ENCODE results near the gene DPP4. TPM values are rescaled to one million over a fixed set of nuclear protein-coding genes. Genes with fewer than 3 reads are reported as not detected.

DPP4 gene
- total and polyA plus RNA-seq, 2 of the 13 experiments (the other 11 are each of a cell fraction or from before 2014, with no cell fraction given): 39.4 to 109 TPM

DNA sequence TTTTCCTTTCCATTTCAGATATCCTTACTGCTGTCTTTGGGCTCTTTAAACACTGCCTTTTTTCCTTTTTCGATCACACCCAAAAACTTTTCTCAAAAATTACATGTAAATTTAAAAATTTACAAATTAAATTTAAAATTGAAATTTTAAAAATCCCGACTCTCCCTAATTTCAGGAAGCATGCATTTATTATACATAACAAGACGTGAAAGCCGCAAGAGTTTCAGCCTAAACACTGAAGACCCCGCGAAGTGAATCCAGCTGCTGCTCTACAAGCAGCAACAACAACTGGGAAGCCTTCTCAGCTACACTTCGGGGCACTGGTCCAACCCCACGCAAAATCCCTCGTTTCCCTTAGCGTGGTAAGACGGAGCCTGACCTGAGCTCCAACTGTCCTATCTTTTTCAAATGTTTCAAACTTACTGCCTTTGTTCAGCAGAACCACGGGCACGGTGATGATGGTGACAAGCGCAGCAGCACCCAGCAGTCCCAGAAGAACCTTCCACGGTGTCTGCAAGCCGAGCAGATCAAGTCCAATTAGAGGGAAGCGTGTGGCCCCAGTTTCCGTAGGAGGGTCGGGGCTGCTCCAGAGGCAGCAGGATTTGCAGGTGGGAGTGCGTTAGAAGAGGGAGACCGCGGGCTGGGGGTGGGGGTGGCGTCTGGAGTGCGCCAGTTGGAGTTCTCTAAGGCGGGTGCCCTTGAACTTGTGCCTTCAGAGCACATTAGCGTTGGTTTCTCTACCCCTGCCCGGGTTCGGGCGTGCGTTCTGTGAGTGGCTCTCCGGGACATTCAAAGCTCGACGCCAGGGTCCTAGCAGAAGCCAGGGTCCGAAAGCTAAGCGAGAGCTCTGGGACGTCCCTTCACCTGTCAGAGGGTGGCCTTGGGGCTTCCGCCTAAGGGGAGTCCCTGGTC lies 783 bp downstream of the DPP4 start (continued):
- TF ChIP-seq HBP1 (CRISPR knock-in tag; IDR thresholded peaks at IDR 0.05; ENCODE audit: low read depth) (0 out of 2 replicates have a peak, but pooled peaks have one; percentile 57), POLR2AphosphoS5 (IDR thresholded peaks at IDR 0.05; ENCODE audit: low read depth, low read length) (no peak), ARNT (IDR thresholded peaks at IDR 0.05) (no peak), NONO (IDR thresholded peaks at IDR 0.05) (no peak), NONO (CRISPR knock-in tag; conservative IDR thresholded peaks at IDR 0.05) (no peak; the same call in 1 of the 2 replicates), ZNF30 (CRISPR knock-in tag; IDR thresholded peaks at IDR 0.05) (0 out of 2 replicates have a peak, but pooled peaks have one; percentile 76), BRCA1 (CRISPR knock-in tag; IDR thresholded peaks at IDR 0.05) (no peak), THAP11 (CRISPR knock-in tag; IDR thresholded peaks at IDR 0.05) (no peak), ZNF790 (CRISPR knock-in tag; IDR thresholded peaks at IDR 0.05; ENCODE audit: borderline replicate concordance) (no peak), ZNF343 (CRISPR knock-in tag; IDR thresholded peaks at IDR 0.05) (0 out of 2 replicates have a peak, but pooled peaks have one; percentile 26), ZBTB3 (CRISPR knock-in tag; IDR thresholded peaks at IDR 0.05; ENCODE audit: borderline replicate concordance, low read depth) (0 out of 2 replicates have a peak, but pooled peaks have one; percentile 62), ZKSCAN5 (CRISPR knock-in tag; IDR thresholded peaks at IDR 0.05) (no peak), ZNF614 (CRISPR knock-in tag; IDR thresholded peaks at IDR 0.05; ENCODE audit: borderline replicate concordance) (0 out of 2 replicates have a peak, but pooled peaks have one; percentile 4), ISL2 (CRISPR knock-in tag; IDR thresholded peaks at IDR 0.05) (no peak), ARNTL (CRISPR knock-in tag; IDR thresholded peaks at IDR 0.05) (peak; percentile 59; the same call in 1 of the 2 replicates), CCDC6 (CRISPR knock-in tag; IDR thresholded peaks at IDR 0.05) (no peak), ZNF331 (CRISPR knock-in tag; IDR thresholded peaks at IDR 0.05) (no peak), RAD21 (CRISPR knock-in tag; IDR thresholded peaks at IDR 0.05) (no peak), BRD4 (CRISPR knock-in tag; IDR thresholded peaks at IDR 0.05) (no peak), RXRB (CRISPR knock-in tag; IDR thresholded peaks at IDR 0.05; ENCODE audit: borderline replicate concordance) (no peak; the same call in 1 of the 2 replicates), PTBP1 (IDR thresholded peaks at IDR 0.05; ENCODE audit: low read depth, low read length, poor library complexity, severe bottlenecking) (no peak), ZNF317 (CRISPR knock-in tag; IDR thresholded peaks at IDR 0.05) (peak; percentile 73), ZNF777 (CRISPR knock-in tag; IDR thresholded peaks at IDR 0.05) (no peak; the same call in 1 of the 2 replicates), FIP1L1 (IDR thresholded peaks at IDR 0.05; ENCODE audit: borderline replicate concordance, insufficient read depth, low read depth, low read length) (no peak), NR2F6 (IDR thresholded peaks at IDR 0.05) (no peak), NR2F6 (CRISPR knock-in tag; IDR thresholded peaks at IDR 0.05) (no peak), ISX (CRISPR knock-in tag; conservative IDR thresholded peaks at IDR 0.05) (no peak), RNF2 (conservative IDR thresholded peaks at IDR 0.05; ENCODE audit: low read depth) (no peak), ZBTB2 (CRISPR knock-in tag; IDR thresholded peaks at IDR 0.05; ENCODE audit: low read depth) (no peak), MTA3 (CRISPR knock-in tag; IDR thresholded peaks at IDR 0.05) (no peak), DNMT3B (CRISPR knock-in tag; conservative IDR thresholded peaks at IDR 0.05) (no peak), FOXP1 (IDR thresholded peaks at IDR 0.05) (no peak), FOXP1 (CRISPR knock-in tag; IDR thresholded peaks at IDR 0.05) (no peak)
